Mesangial cell (primary cell): Measurements from ENCODE around the gene KRTAP4-7. TPM values are rescaled to one million over a fixed set of nuclear protein-coding genes. Genes with fewer than 3 reads are reported as not detected.

Experiments
- total RNA-seq: library from RNA; depleted of rRNA; stranded (reverse); fragments of >200 nt; gene quantifications from 2 replicates; pipeline ENCODE4 v1.2.3, GENCODE V29; 2015

The KRTAP4-7 gene
- not detected in 2 replicates for total RNA-seq

GRCh38 chr17:41084100-41084856 is at the start of gene KRTAP4-7:
KRTAP4-7 (plus strand) TSS chr17:41084150; CDS start chr17:41084207, 57 bp downstream.

GRCh38 chr17:41034346-41034935 is 49.5 kb upstream of the KRTAP4-7 start, which contains the start of gene KRTAP1-3:
KRTAP1-3 (minus strand) TSS chr17:41034874; CDS start chr17:41034821, 53 bp downstream.

GRCh38 chr17:41040783-41041571 is 43.0 kb upstream of the KRTAP4-7 start, which contains the start of gene KRTAP1-1:
KRTAP1-1 (minus strand) TSS chr17:41041450; CDS start chr17:41041397, 53 bp downstream.

GRCh38 chr17:41046735-41047465 is 37.0 kb upstream of the KRTAP4-7 start, which contains the start of gene KRTAP2-1:
KRTAP2-1 (minus strand) TSS chr17:41047316; CDS start chr17:41047267, 49 bp downstream.

GRCh38 chr17:41055130-41055529 is 28.8 kb upstream of the KRTAP4-7 start, which contains the start of gene KRTAP2-2:
KRTAP2-2 (minus strand) TSS chr17:41055230; CDS start chr17:41055211, 19 bp downstream.

GRCh38 chr17:41060052-41060604 is 23.8 kb upstream of the KRTAP4-7 start, which contains the start of gene KRTAP2-3:
KRTAP2-3 (minus strand) TSS chr17:41060114; CDS start chr17:41060050, 64 bp downstream.

GRCh38 chr17:41065829-41066624 is 17.9 kb upstream of the KRTAP4-7 start, which contains the start of gene KRTAP2-4:
KRTAP2-4 (minus strand) TSS chr17:41065879; CDS start chr17:41065845, 34 bp downstream.

GRCh38 chr17:41098042-41098441 is 14.1 kb downstream of the KRTAP4-7 start, which contains the start of gene KRTAP4-8:
KRTAP4-8 (minus strand) TSS chr17:41098142; CDS start chr17:41098084, 58 bp downstream.

GRCh38 chr17:41101586-41102259 is 17.8 kb downstream of the KRTAP4-7 start, which contains the start of gene KRTAP4-16:
KRTAP4-16 (minus strand) TSS chr17:41102209; CDS start chr17:41102209, 0 bp downstream.

GRCh38 chr17:41105347-41105746 is 21.4 kb downstream of the KRTAP4-7 start, which contains the start of gene KRTAP4-9:
KRTAP4-9 (plus strand) TSS chr17:41105389; CDS start chr17:41105389, 0 bp downstream.

GRCh38 chr17:41117846-41118386 is 34.0 kb downstream of the KRTAP4-7 start, which contains the start of gene KRTAP4-11:
KRTAP4-11 (minus strand) TSS chr17:41118373; CDS start chr17:41118315, 58 bp downstream.

GRCh38 chr17:41123991-41124371 is 40.0 kb downstream of the KRTAP4-7 start, which contains the start of gene KRTAP4-12:
KRTAP4-12 (minus strand) TSS chr17:41124182; CDS start chr17:41124122, 60 bp downstream.

Other genes with a start within 250 kb of the KRTAP4-7 start
- gene KRT12, start 216.9 kb upstream of the KRTAP4-7 start, total RNA-seq, result 0.13 TPM in 1 of 2 replicates, not detected in the other
- under 0.01 TPM in 1 of 2 replicates, not detected in the other for gene KRT20, start 198.9 kb upstream of the KRTAP4-7 start, total RNA-seq
- 0.76 TPM in 1 of 2 replicates, not detected in the other for gene KRT23, start 146.5 kb upstream of the KRTAP4-7 start, total RNA-seq
- gene KRT39, start 117.2 kb upstream of the KRTAP4-7 start, total RNA-seq, result not detected in 2 replicates
- gene KRT40, start 99.8 kb upstream of the KRTAP4-7 start, total RNA-seq, result not detected in 2 replicates
- not detected in 2 replicates for gene KRTAP3-3, start 90.0 kb upstream of the KRTAP4-7 start, total RNA-seq
- not detected in 2 replicates for gene KRTAP3-2, start 84.2 kb upstream of the KRTAP4-7 start, total RNA-seq
- not detected in 2 replicates for gene KRTAP3-1, start 75.0 kb upstream of the KRTAP4-7 start, total RNA-seq
- not detected in 2 replicates for gene KRTAP1-5, start 56.9 kb upstream of the KRTAP4-7 start, total RNA-seq
- gene KRTAP1-4, start 54.0 kb upstream of the KRTAP4-7 start, total RNA-seq, result not detected in 2 replicates
- not detected in 2 replicates for gene KRTAP1-3, start 49.3 kb upstream of the KRTAP4-7 start, total RNA-seq
- not detected in 2 replicates for gene KRTAP1-1, start 42.7 kb upstream of the KRTAP4-7 start, total RNA-seq
- gene KRTAP2-1, start 36.8 kb upstream of the KRTAP4-7 start, total RNA-seq, result not detected in 2 replicates
- gene KRTAP2-2, start 28.9 kb upstream of the KRTAP4-7 start, total RNA-seq, result not detected in 2 replicates
- gene KRTAP2-3, start 24.0 kb upstream of the KRTAP4-7 start, total RNA-seq, result 0.13 and 2.6 TPM in 2 replicates
- not detected in 2 replicates for gene KRTAP2-4, start 18.3 kb upstream of the KRTAP4-7 start, total RNA-seq
- gene KRTAP4-8, start 14.0 kb downstream of the KRTAP4-7 start, total RNA-seq, result not detected in 2 replicates
- gene KRTAP4-16, start 18.1 kb downstream of the KRTAP4-7 start, total RNA-seq, result not detected in 2 replicates
- gene KRTAP4-9, start 21.2 kb downstream of the KRTAP4-7 start, total RNA-seq, result not detected in 2 replicates
- not detected in 2 replicates for gene KRTAP4-11, start 34.2 kb downstream of the KRTAP4-7 start, total RNA-seq
- not detected in 2 replicates for gene KRTAP4-12, start 40.0 kb downstream of the KRTAP4-7 start, total RNA-seq
- gene KRTAP4-6, start 56.4 kb downstream of the KRTAP4-7 start, total RNA-seq, result not detected in 2 replicates
- gene KRTAP4-5, start 65.7 kb downstream of the KRTAP4-7 start, total RNA-seq, result not detected in 2 replicates
- not detected in 2 replicates for gene KRTAP4-4, start 76.6 kb downstream of the KRTAP4-7 start, total RNA-seq
- not detected in 2 replicates for gene KRTAP4-3, start 84.1 kb downstream of the KRTAP4-7 start, total RNA-seq
- gene KRTAP4-2, start 94.1 kb downstream of the KRTAP4-7 start, total RNA-seq, result not detected in 2 replicates
- gene KRTAP4-1, start 100.8 kb downstream of the KRTAP4-7 start, total RNA-seq, result not detected in 2 replicates
- gene KRTAP9-1, start 105.7 kb downstream of the KRTAP4-7 start, total RNA-seq, result not detected in 2 replicates
- gene KRTAP9-2, start 142.5 kb downstream of the KRTAP4-7 start, total RNA-seq, result not detected in 2 replicates
- not detected in 2 replicates for gene KRTAP9-3, start 148.3 kb downstream of the KRTAP4-7 start, total RNA-seq
- not detected in 2 replicates for gene KRTAP9-8, start 153.8 kb downstream of the KRTAP4-7 start, total RNA-seq
- not detected in 2 replicates for gene KRTAP9-4, start 165.5 kb downstream of the KRTAP4-7 start, total RNA-seq
- gene KRTAP9-9, start 171.2 kb downstream of the KRTAP4-7 start, total RNA-seq, result not detected in 2 replicates
- gene KRTAP9-6, start 181.2 kb downstream of the KRTAP4-7 start, total RNA-seq, result not detected in 2 replicates
- gene KRTAP9-7, start 191.5 kb downstream of the KRTAP4-7 start, total RNA-seq, result not detected in 2 replicates
- not detected in 2 replicates for gene KRTAP29-1, start 218.7 kb downstream of the KRTAP4-7 start, total RNA-seq
- not detected in 2 replicates for gene KRTAP16-1, start 225.2 kb downstream of the KRTAP4-7 start, total RNA-seq
- gene KRTAP17-1, start 231.6 kb downstream of the KRTAP4-7 start, total RNA-seq, result 0.33 and 0.63 TPM in 2 replicates